Measurements from ENCODE around the gene CLASP1. TPM values are rescaled to one million over a fixed set of nuclear protein-coding genes. Genes with fewer than 3 reads are reported as not detected.

Gene CLASP1
- total RNA-seq, 2 experiments from 2014 or later: 58.0 to 58.5 TPM

DNA sequence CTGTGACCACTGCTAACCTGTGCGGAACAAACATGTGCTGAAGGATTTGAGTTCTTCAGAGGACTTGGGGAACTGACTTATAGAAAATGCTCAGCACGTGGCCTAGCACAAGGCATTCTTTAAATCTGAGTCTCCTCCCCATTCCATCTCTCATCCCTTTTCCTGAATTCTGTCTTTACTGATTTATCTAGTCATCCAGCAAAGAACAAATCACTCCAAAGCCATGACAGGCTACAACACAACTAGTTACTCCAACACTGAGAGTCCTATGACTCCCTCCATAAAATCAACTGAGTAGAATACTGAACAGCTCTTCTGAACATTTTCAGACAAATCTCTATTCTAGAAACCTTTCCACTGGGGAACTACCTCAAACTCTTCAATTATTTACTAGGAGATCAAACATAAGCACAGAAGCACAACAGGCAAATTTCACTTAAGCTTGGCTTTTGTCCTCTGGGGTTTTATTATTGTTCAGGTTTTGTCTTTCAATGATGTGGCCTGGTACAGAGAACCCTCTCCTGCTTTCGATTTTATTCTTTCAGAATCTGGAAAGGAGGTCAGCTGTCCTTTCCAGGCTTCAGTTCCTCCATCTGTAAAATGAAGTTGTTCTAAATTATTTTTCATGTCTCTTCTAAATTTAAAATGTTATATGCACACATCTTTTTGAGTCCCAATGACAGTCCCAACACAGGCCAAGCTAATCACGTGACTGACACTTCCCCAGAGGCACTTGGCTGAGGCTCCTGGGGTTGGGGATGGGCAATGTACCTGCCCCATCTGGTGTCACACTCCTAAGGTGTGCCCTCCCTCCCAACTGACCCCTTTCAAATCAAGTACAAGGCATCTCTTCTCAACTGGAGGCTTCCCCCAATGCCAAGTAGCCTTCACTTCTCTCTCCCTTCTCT lies 86.7 kb downstream of the CLASP1 start:
- H3K27me3 Mint-ChIP-seq: no peaks in the 10 kb centered on the region
- no peak for DNase-seq
- TF ChIP-seq, protein P1, sequence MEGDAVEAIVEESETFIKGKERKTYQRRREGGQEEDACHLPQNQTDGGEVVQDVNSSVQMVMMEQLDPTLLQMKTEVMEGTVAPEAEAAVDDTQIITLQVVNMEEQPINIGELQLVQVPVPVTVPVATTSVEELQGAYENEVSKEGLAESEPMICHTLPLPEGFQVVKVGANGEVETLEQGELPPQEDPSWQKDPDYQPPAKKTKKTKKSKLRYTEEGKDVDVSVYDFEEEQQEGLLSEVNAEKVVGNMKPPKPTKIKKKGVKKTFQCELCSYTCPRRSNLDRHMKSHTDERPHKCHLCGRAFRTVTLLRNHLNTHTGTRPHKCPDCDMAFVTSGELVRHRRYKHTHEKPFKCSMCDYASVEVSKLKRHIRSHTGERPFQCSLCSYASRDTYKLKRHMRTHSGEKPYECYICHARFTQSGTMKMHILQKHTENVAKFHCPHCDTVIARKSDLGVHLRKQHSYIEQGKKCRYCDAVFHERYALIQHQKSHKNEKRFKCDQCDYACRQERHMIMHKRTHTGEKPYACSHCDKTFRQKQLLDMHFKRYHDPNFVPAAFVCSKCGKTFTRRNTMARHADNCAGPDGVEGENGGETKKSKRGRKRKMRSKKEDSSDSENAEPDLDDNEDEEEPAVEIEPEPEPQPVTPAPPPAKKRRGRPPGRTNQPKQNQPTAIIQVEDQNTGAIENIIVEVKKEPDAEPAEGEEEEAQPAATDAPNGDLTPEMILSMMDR (IDR thresholded peaks at IDR 0.05): no peak
- ChIA-PET CTCF (no interaction called here), POLR2A (no interaction called here)
- Histone ChIP-seq H3K27me3 (ENCODE audit: control insufficient read depth in 1 of 2, insufficient read depth in 2 of 2, low read length in 2 of 2) (no peaks in the 10 kb centered on the region), H3K27ac (ENCODE audit: low read depth in 1 of 2, low read length in 2 of 2) (no peak overlapping the region), H3K9me3 (ENCODE audit: control insufficient read depth in 1 of 2, insufficient read depth in 1 of 2, low read length in 2 of 2) (no peaks in the 10 kb centered on the region), H3K4me3 (ENCODE audit: low read length) (no peak overlapping the region), H3K4me1 (ENCODE audit: insufficient read depth, low read length) (peaks cover 9% of the 10 kb centered on the region), H3K36me3 (ENCODE audit: insufficient read depth, low read length) (no peaks in the 10 kb centered on the region)
- peaks cover 78% of the 10 kb centered on the region for H3K4me1 Mint-ChIP-seq (ENCODE audit: low read depth)
- peaks cover 13% of the 10 kb centered on the region for H3K36me3 Mint-ChIP-seq (ENCODE audit: low read depth)
- H3K27ac Mint-ChIP-seq: peak overlapping the region; percentile 70
- H3K9me3 Mint-ChIP-seq: no peaks in the 10 kb centered on the region
- intact Hi-C loops (cut with DNase I, micrococcal nuclease): no loop called here
- H3K4me3 Mint-ChIP-seq: no peak overlapping the region
- no peak for ATAC-seq (ENCODE audit: poor library complexity)

DNA sequence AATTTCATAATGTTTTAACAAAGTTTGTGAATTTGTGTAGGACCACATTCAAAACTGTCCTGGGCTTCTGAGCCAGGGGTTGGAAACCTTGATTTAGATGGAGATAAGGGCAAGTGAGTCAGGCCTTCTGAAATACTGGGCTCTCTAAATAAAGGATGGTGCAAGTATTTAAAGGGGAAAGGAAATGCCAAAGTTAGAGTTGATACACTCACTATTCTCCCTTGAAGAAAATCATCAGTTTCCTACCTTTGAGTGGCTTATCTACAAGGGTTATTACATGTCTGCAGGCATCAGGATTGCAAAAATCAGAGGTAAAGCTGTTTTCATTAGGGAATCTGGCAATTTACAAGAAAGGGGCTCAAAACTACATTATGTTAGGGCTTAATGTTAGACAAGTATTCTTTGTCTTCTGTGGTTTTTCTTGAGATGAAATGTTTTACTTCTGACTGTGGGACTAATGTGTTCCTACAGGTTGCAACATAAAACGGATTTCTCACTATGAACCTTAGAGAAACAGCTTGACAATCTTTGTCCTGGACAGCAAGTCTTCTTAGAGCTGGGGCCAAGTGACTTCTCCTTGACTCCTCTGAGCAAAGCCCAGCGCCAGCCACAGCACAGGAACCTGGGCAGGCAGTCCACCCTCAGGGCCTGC lies 87.5 kb downstream of the CLASP1 start:
- H3K27me3 ChIP-seq (ENCODE audit: control insufficient read depth in 1 of 2, insufficient read depth in 2 of 2, low read length in 2 of 2): no peaks in the 10 kb centered on the region
- intact Hi-C loops (cut with DNase I, micrococcal nuclease): no loop called here
- DNase-seq (no peak), ATAC-seq (ENCODE audit: poor library complexity) (no peak)
- H3K4me3 ChIP-seq (ENCODE audit: low read length): no peak overlapping the region
- Mint-ChIP-seq H3K4me1 (ENCODE audit: low read depth) (peaks cover 75% of the 10 kb centered on the region), H3K27ac (peak overlapping the region; percentile 47), H3K9me3 (no peaks in the 10 kb centered on the region), H3K36me3 (ENCODE audit: low read depth) (peaks cover 13% of the 10 kb centered on the region), H3K4me3 (no peak overlapping the region), H3K27me3 (no peaks in the 10 kb centered on the region)
- no peak overlapping the region for H3K27ac ChIP-seq (ENCODE audit: low read depth in 1 of 2, low read length in 2 of 2)
- peaks cover 9% of the 10 kb centered on the region for H3K4me1 ChIP-seq (ENCODE audit: insufficient read depth, low read length)
- TF ChIP-seq, protein P1 (IDR thresholded peaks at IDR 0.05): no peak
- no peaks in the 10 kb centered on the region for H3K9me3 ChIP-seq (ENCODE audit: control insufficient read depth in 1 of 2, insufficient read depth in 1 of 2, low read length in 2 of 2)
- CTCF ChIA-PET: no interaction called here
- POLR2A ChIA-PET: no interaction called here
- no peaks in the 10 kb centered on the region for H3K36me3 ChIP-seq (ENCODE audit: insufficient read depth, low read length)

DNA sequence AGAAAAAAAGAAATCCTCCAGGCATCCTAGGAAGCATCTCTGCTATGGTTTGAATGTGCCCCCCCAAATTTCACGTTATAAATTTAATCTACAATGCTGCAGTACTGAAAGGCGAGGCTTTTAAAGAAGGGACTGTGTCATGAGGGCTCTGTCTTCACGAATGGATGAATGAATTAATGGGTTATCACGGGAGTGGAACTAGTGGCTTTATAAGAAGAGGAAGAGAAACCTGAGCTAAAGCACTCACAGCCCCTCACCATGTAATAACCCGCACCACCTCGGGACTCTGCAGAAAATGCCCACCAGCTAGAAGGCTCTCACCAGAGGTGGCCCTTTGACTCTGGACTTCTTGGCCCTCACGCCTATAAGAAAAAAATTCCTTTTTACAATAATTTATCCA lies 90.9 kb downstream of the CLASP1 start:
- TF ChIP-seq, protein P1 (IDR thresholded peaks at IDR 0.05): no peak
- Mint-ChIP-seq H3K4me1 (ENCODE audit: low read depth) (peaks cover 54% of the 10 kb centered on the region), H3K27me3 (no peaks in the 10 kb centered on the region), H3K4me3 (no peak overlapping the region), H3K27ac (no peak overlapping the region), H3K9me3 (no peaks in the 10 kb centered on the region), H3K36me3 (ENCODE audit: low read depth) (peaks cover 9% of the 10 kb centered on the region)
- H3K4me3 ChIP-seq (ENCODE audit: low read length): no peak overlapping the region
- H3K36me3 ChIP-seq (ENCODE audit: insufficient read depth, low read length): no peaks in the 10 kb centered on the region
- CTCF ChIA-PET: no interaction called here
- no peak overlapping the region for H3K27ac ChIP-seq (ENCODE audit: low read depth in 1 of 2, low read length in 2 of 2)
- no peaks in the 10 kb centered on the region for H3K27me3 ChIP-seq (ENCODE audit: control insufficient read depth in 1 of 2, insufficient read depth in 2 of 2, low read length in 2 of 2)
- ATAC-seq (ENCODE audit: poor library complexity): no peak
- no peaks in the 10 kb centered on the region for H3K9me3 ChIP-seq (ENCODE audit: control insufficient read depth in 1 of 2, insufficient read depth in 1 of 2, low read length in 2 of 2)
- no peak for DNase-seq
- peaks cover 3% of the 10 kb centered on the region for H3K4me1 ChIP-seq (ENCODE audit: insufficient read depth, low read length)
- intact Hi-C loops (cut with DNase I, micrococcal nuclease): no loop called here
- POLR2A ChIA-PET: no interaction called here

Measured in CD4-positive, alpha-beta T cell (primary cell).